Astrocyte (in vitro differentiated cells and primary cell): ENCODE results near the gene POU6F2.

Experiments used
- CTCF ChIP-seq: IDR thresholded peaks from 2 replicates; pipeline ENCODE4 v1.5.1; 2011; ENCODE audit warnings: low read depth, mild to moderate bottlenecking, inconsistent platforms, low read length, moderate library complexity; ENCODE audit not compliant: insufficient read depth
- EZH2 ChIP-seq: IDR thresholded peaks from 2 replicates; pipeline ENCODE4 v1.6.1; 2012; ENCODE audit warnings: mild to moderate bottlenecking, low read length, inconsistent platforms; ENCODE audit not compliant: insufficient read depth

DNA sequence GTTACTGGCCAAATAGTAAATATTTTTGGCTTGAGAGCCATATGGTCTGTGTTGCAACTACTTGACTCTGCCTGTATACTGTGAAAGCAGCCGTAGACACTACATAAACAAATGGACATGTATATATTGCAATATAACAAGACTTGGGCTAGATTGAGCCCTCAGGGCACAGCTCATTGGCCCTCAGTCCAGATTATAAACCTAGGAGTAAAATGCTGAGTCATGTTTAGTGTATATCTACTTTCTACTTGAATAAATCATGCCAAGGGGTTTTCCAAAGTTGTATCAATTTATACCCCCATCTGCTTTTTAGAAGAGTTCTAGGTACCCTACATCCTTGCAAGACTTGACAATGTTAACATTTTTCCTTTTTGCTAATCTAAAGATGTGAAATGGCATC is 27.4 kb upstream of the POU6F2 start:
- TF ChIP-seq CTCF (no peak), EZH2 (no peak)
